Breast epithelium (tissue), 3 donors: ENCODE data around the gene POLDIP3.

Experiments
- CTCF ChIP-seq, 3 donors: fragments of 450-650 bp; IDR thresholded peaks; one replicate each; pipeline ENCODE4 v1.5.1; 2016 to 2017; ENCODE audit warnings: antibody characterized with exemption in 3 of 3, mild to moderate bottlenecking in 3 of 3, moderate library complexity in 3 of 3
- POLR2A ChIP-seq: fragments of 450-650 bp; IDR thresholded peaks from one replicate; pipeline ENCODE4 v1.6.1; 2016; ENCODE audit warnings: antibody characterized with exemption, mild to moderate bottlenecking, moderate library complexity

DNA sequence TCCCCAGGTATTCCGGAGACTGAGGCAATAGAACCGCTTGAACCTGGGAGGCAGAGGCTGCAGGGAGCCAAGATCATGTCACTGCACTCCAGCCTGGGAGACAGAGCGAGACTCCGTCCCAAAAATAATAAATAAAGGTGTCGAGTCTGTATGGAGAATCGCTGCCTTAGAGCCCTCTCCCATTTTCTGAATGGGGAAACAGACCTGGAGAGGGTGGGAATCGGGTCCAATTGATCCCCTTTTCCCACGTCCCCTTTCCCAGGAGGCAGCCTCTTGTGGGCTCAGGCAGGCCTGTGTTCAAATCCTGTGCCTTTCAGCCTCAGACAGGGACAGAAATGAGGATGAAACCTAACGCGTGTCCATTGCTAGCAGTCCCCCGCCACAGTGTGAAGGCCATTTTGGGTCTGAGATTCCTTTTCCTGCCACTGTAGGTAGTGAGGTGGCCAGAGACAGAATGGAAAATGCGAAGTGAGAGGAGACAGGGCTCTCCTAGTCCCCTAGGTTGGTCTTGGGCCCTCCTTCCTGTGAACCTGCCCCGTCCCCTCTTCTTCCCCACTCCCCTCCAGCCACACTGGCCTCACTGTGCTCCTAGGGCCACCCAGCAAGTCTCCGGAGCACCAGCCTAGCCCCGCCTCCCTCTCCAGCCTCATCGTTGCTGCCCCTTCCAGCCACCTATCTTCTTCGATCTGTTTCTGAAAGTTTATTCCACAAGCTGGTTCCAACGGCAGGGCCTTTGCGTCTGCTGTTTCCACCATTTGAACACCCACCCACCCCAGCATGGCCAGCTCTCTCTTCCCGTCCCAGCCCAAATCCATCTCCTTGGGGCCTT lies 2.7 kb upstream of the POLDIP3 start:
- no peak for TF ChIP-seq CTCF (IDR thresholded peaks at IDR 0.05)
- TF ChIP-seq POLR2A: no peak
